T-cell (primary cell): Measurements from ENCODE around the gene FAM13A. TPM values are rescaled to one million over a fixed set of nuclear protein-coding genes. Genes with fewer than 3 reads are reported as not detected.

Source experiments
- ATAC-seq, 4 experiments: fragments of 200-7000 bp in 3 of 4; fragments of 150-1000 bp in 1 of 4; cut with Tn5 transposase; replicated peaks in 1 of 4; 1 replicate in 3 of 4; 2 replicates in 1 of 4; pipeline ENCODE4 v1.10.0; 2021; ENCODE audit warnings: moderate library complexity in 3 of 4, mild to moderate bottlenecking in 2 of 4, moderate number of reproducible peaks in 1 of 4
- CTCF ChIA-PET, 2 donors: fragments of 300-600 bp; sonication (Branson Sonifier 250); formaldehyde crosslinking; loops; one replicate each; lab custom pipeline; 2022; ENCODE audit warnings: antibody characterized with exemption in 2 of 2; lab: Charles Lee
- POLR2A ChIA-PET, 2 donors: fragments of 300-600 bp; sonication (Branson Sonifier 250); formaldehyde crosslinking; loops; one replicate each; lab custom pipeline; 2022; ENCODE audit warnings: antibody characterized with exemption in 2 of 2; lab: Charles Lee
- DNase-seq, 35 experiments: peaks; one replicate each; pipeline versions ENCODE4 v3.0.0 to v3.0.0-alpha.2; 2013 to 2023
- H3K27ac ChIP-seq: one replicate; pipeline ENCODE4 v1.5.1; 2013; ENCODE audit warnings: low read length
- H3K27me3 ChIP-seq, 2 experiments: replicated peaks in 1 of 2; 1 replicate in 1 of 2; 2 replicates in 1 of 2; pipeline versions ENCODE4 v1.6.1 to v1.7.0; 2013; ENCODE audit warnings: low read length in 1 of 2, mixed read lengths in 1 of 2; ENCODE audit not compliant: control insufficient read depth in 2 of 2, insufficient read depth in 2 of 2; ENCODE audit errors: extremely low read depth in 1 of 2
- H3K36me3 ChIP-seq, 2 donors: 1 replicate in 1 of 2; 2 replicates in 1 of 2; pipeline versions ENCODE4 v1.6.1 to v1.7.0; 2013; ENCODE audit warnings: low read length in 1 of 2; ENCODE audit not compliant: control insufficient read depth in 2 of 2, insufficient read depth in 1 of 2; ENCODE audit errors: extremely low read depth in 1 of 2
- H3K4me1 ChIP-seq, 2 experiments: 1 replicate in 1 of 2; 2 replicates in 1 of 2; pipeline versions ENCODE4 v1.6.1 to v1.7.0; 2013; ENCODE audit warnings: low read length in 2 of 2, mixed read lengths in 1 of 2; ENCODE audit not compliant: insufficient read depth in 2 of 2, control insufficient read depth in 1 of 2; ENCODE audit errors: extremely low read depth in 1 of 2
- H3K4me3 ChIP-seq, 2 donors: 1 replicate in 1 of 2; 2 replicates in 1 of 2; pipeline versions ENCODE4 v1.5.1 to v1.7.0; 2013; ENCODE audit warnings: mild to moderate bottlenecking in 2 of 2, low read length in 1 of 2, moderate library complexity in 1 of 2; ENCODE audit not compliant: control insufficient read depth in 1 of 2; ENCODE audit errors: extremely low read depth in 1 of 2
- H3K9me3 ChIP-seq: 2 replicates; pipeline ENCODE4 v1.7.0; 2013
- H3K27ac Mint-ChIP-seq, 2 donors: one replicate each; pipeline ENCODE4 v1.8.0; 2020 to 2021; ENCODE audit warnings: mild to moderate bottlenecking in 2 of 2, mixed read lengths in 2 of 2
- H3K27me3 Mint-ChIP-seq, 2 donors: one replicate each; pipeline ENCODE4 v1.8.0; 2021 to 2022; ENCODE audit warnings: mixed read lengths in 2 of 2
- H3K36me3 Mint-ChIP-seq: one replicate; pipeline ENCODE4 v1.8.0; 2021; ENCODE audit warnings: mixed read lengths
- H3K4me1 Mint-ChIP-seq, 3 donors: one replicate each; pipeline ENCODE4 v1.8.0; 2020 to 2022; ENCODE audit warnings: mixed read lengths in 3 of 3, mild to moderate bottlenecking in 1 of 3
- H3K4me3 Mint-ChIP-seq, 3 donors: one replicate each; pipeline ENCODE4 v1.8.0; 2020 to 2022; ENCODE audit warnings: mild to moderate bottlenecking in 3 of 3, mixed read lengths in 3 of 3, moderate library complexity in 3 of 3
- H3K9me3 Mint-ChIP-seq, 3 donors: one replicate each; pipeline ENCODE4 v1.8.0; 2020 to 2022; ENCODE audit warnings: mixed read lengths in 3 of 3
- WGBS: methylation state at CpG from one replicate; pipeline ENCODE4 v1.1.5; 2013; ENCODE audit warnings: missing lambda C conversion rate; ENCODE audit not compliant: insufficient coverage; 5-methylcytosine and 5-hydroxymethylcytosine counted together
- total RNA-seq, 35 experiments: library from RNA in 6 of 35; stranded (reverse) in 6 of 35; fragments of 120-200 nt in 1 of 35; gene quantifications; one replicate each; pipeline versions ENCODE4 v1.2.1 to v1.2.4 and lab custom pipeline; 2013 to 2026

Gene FAM13A
- total RNA-seq, 5 donors from 2014 or later (not counting 1 experiment from before 2014, with no cell fraction given) = 11.3 to 92.9 (median 22.7) TPM

DNA sequence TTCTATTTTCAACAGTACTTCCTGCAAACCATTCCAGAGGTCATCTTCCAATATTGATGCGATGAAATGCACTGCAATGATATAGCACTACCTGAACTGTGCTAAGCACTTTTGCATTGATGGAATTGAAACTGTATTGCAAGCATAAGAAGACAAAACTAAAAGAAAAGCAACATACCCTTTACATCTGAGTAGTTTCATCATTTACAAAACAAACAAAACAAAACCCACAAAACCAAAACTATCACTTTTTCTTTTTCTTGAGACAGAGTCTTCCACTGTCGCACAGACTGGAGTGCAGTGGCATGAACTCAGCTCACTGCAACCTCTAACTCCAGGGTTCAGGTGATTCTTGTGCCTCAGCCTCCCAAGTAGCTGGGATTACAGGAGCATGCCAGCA lies 239.2 kb downstream of the FAM13A start:
- no peaks in the 10 kb centered on the region for H3K9me3 Mint-ChIP-seq
- 17% methylated on average over 1 of the region's 2 CpGs for WGBS
- no peak overlapping the region for H3K27ac Mint-ChIP-seq
- H3K9me3 ChIP-seq = no peaks in the 10 kb centered on the region
- no peaks in the 10 kb centered on the region for H3K27me3 Mint-ChIP-seq
- no peak overlapping the region for H3K27ac ChIP-seq
- H3K4me1 Mint-ChIP-seq = peaks cover 33 to 59% (median 43%) of the 10 kb centered on the region in 3 donors
- H3K27me3 ChIP-seq = no peaks in the 10 kb centered on the region
- H3K36me3 Mint-ChIP-seq = no peaks in the 10 kb centered on the region
- CTCF ChIA-PET = interaction anchor here (1.3 to 7.8 kb wide), 6 partner anchors 12 to 214 kb away, joined by 3 to 131 read pairs (median 20); no protein-coding TSS in a partner anchor
- H3K4me3 ChIP-seq = no peak overlapping the region
- peaks cover 0 to 40% of the 10 kb centered on the region in 2 experiments for H3K4me1 ChIP-seq
- POLR2A ChIA-PET = interaction anchor here in 1 of 2 donors (0.7 to 1.5 kb wide), 3 partner anchors 205 to 1307 kb away, joined by 3 to 6 read pairs (median 3); no protein-coding TSS in a partner anchor
- DNase-seq (no peak), ATAC-seq (no peak)
- no peaks in the 10 kb centered on the region for H3K36me3 ChIP-seq
- peak overlapping the region in 1 of 3 donors; percentile 19 for H3K4me3 Mint-ChIP-seq

DNA sequence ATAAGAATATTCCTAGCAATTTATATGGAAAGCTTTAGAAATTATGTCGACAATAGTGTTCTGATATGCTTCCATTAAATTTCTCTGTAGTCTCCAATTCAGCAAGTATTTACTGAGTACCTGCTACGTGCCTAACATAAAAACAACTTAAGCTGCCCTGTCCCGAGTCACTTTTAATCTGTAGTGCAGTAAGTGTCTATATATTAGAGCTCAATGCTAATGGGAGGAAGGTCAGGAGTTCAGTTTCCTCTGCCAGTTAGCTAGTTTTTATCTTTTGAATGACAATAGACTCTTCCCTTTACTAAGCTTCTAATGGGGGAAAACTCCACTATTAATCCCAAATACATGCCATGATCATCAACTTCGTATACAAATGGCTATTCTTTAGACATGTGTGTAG lies 240.6 kb downstream of the FAM13A start:
- Mint-ChIP-seq H3K27me3 (no peaks in the 10 kb centered on the region), H3K9me3 (no peaks in the 10 kb centered on the region), H3K36me3 (peaks cover 5% of the 10 kb centered on the region), H3K27ac (no peak overlapping the region), H3K4me3 (no peak overlapping the region), H3K4me1 (peaks cover 26 to 51% (median 35%) of the 10 kb centered on the region in 3 donors)
- Histone ChIP-seq H3K27ac (no peak overlapping the region), H3K4me1 (peaks cover 0 to 30% of the 10 kb centered on the region in 2 experiments), H3K9me3 (no peaks in the 10 kb centered on the region), H3K27me3 (no peaks in the 10 kb centered on the region), H3K36me3 (no peaks in the 10 kb centered on the region), H3K4me3 (no peak overlapping the region)
- no peak for ATAC-seq
- POLR2A ChIA-PET = no interaction called here
- CTCF ChIA-PET = interaction anchor here (0.5 to 7.8 kb wide), 5 partner anchors 23 to 528 kb away, joined by 3 to 131 read pairs (median 3); no protein-coding TSS in a partner anchor
- WGBS = no CpG with 5 or more reads among the region's 4 CpGs
- no peak for DNase-seq

DNA sequence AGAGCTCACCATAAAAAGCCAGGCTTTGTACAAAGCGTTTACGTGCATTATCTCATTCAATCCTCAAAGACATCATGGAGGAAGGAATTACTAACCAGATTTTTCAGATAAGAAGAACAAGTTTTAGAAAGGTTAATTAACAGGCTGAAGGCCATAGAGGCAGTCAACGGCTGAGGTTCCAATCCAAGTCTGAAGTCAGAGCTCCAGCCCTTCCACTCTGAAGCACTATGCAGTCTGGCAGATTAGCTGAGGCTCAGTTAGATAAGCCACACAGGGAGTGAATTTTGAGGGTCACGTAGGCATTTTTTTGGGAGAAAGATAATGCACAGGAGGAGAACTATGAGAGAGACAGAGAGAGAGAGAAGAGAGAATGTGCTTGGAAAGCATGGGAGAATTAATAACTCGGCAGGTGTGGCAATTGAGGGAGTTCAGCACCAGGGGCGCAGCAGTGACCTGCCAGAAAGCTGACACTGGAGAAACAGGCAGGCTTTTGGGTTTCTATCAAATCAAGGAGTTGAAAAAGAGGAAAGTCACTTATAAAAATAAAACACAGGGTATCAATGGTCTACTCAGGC lies 242.9 kb downstream of the FAM13A start:
- ATAC-seq (no peak), DNase-seq (no peak)
- ChIA-PET CTCF (interaction anchor here in 1 of 2 donors (1.2 kb wide), 1 partner anchor 209 kb away, joined by 4 read pairs; no protein-coding TSS in a partner anchor), POLR2A (interaction anchor here in 1 of 2 donors (0.6 to 0.8 kb wide), 2 partner anchors 47 to 202 kb away, joined by 4 read pairs; no protein-coding TSS in a partner anchor)
- WGBS = 100% methylated on average over 2 of the region's 6 CpGs
- H3K4me1 ChIP-seq = peaks cover 0 to 10% of the 10 kb centered on the region in 2 experiments
- Mint-ChIP-seq H3K4me1 (peaks cover 9 to 38% (median 22%) of the 10 kb centered on the region in 3 donors), H3K27ac (no peak overlapping the region), H3K9me3 (no peaks in the 10 kb centered on the region), H3K27me3 (no peaks in the 10 kb centered on the region), H3K36me3 (peaks cover 5% of the 10 kb centered on the region), H3K4me3 (peak overlapping the region in 1 of 3 donors; percentile 14)
- no peaks in the 10 kb centered on the region for H3K36me3 ChIP-seq
- H3K27me3 ChIP-seq = no peaks in the 10 kb centered on the region
- no peaks in the 10 kb centered on the region for H3K9me3 ChIP-seq
- H3K4me3 ChIP-seq = no peak overlapping the region
- no peak overlapping the region for H3K27ac ChIP-seq

DNA sequence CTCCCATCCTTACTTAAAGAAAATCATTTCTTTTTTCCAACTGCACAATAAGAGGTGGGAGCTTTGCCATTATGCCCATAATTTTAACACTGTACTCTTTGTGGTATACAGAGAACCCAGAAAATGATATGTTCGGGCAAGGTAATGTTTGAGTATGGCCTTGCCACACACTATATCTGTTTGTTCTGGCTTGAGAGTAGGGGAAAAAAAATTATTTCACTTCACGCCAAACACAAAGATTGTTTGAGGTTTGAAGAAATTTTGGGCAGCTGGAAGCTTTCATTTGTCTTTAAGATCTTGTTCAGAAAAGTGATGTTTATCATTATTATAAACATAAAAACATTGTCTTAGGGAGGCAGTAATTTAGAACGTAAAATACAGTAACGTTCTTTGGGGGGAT lies 244.0 kb downstream of the FAM13A start:
- CTCF ChIA-PET = interaction anchor here in 1 of 2 donors (1.2 kb wide), 1 partner anchor 211 kb away, joined by 4 read pairs; no protein-coding TSS in a partner anchor

DNA sequence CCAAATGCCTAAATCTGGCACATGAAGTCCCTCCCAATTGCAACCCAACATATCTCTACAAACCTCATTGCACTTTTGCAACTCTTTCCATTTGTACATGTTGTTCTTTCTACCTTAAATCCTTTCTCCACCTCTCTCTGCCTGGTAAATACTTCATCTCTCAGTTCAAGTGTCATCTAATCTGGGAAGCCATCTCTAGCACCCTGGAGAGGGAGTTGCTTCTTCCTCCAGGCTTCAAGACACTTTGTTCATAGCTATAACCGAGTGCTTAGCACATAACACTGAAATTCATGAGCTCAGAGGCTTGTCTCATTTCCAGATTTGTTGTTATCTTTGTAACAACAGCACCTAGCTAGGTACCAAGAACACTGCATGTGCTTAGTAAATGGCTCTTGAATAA lies 244.6 kb downstream of the FAM13A start:
- Histone ChIP-seq H3K4me3 (no peak overlapping the region), H3K9me3 (no peaks in the 10 kb centered on the region), H3K27me3 (no peaks in the 10 kb centered on the region), H3K4me1 (no peaks in the 10 kb centered on the region), H3K36me3 (no peaks in the 10 kb centered on the region), H3K27ac (no peak overlapping the region)
- Mint-ChIP-seq H3K4me3 (no peak overlapping the region), H3K27me3 (no peaks in the 10 kb centered on the region), H3K9me3 (no peaks in the 10 kb centered on the region), H3K4me1 (peaks cover 0 to 31% (median 9%) of the 10 kb centered on the region in 3 donors), H3K27ac (no peak overlapping the region), H3K36me3 (peaks cover 6% of the 10 kb centered on the region)
- DNase-seq (no peak), ATAC-seq (no peak)
- POLR2A ChIA-PET = interaction anchor here in 1 of 2 donors (0.5 kb wide), 1 partner anchor 217 kb away, joined by 3 read pairs; no protein-coding TSS in a partner anchor
- WGBS = no CpG with 5 or more reads among the region's 1 CpG
- CTCF ChIA-PET = interaction anchor here in 1 of 2 donors (1.2 kb wide), 1 partner anchor 211 kb away, joined by 4 read pairs; no protein-coding TSS in a partner anchor

More for the DNA sequence above, 244.0 kb downstream of the FAM13A start:
- WGBS = no CpG with 5 or more reads among the region's 4 CpGs
- no peak for DNase-seq
- no peak overlapping the region for H3K4me3 Mint-ChIP-seq
- H3K27ac Mint-ChIP-seq = no peak overlapping the region
- no peaks in the 10 kb centered on the region for H3K27me3 Mint-ChIP-seq
- Histone ChIP-seq H3K27ac (no peak overlapping the region), H3K9me3 (no peaks in the 10 kb centered on the region), H3K4me3 (no peak overlapping the region), H3K4me1 (no peaks in the 10 kb centered on the region), H3K27me3 (no peaks in the 10 kb centered on the region), H3K36me3 (no peaks in the 10 kb centered on the region)
- POLR2A ChIA-PET = no interaction called here
- H3K9me3 Mint-ChIP-seq = no peaks in the 10 kb centered on the region
- no peak for ATAC-seq
- peaks cover 5% of the 10 kb centered on the region for H3K36me3 Mint-ChIP-seq
- H3K4me1 Mint-ChIP-seq = peaks cover 0 to 29% (median 12%) of the 10 kb centered on the region in 3 donors

DNA sequence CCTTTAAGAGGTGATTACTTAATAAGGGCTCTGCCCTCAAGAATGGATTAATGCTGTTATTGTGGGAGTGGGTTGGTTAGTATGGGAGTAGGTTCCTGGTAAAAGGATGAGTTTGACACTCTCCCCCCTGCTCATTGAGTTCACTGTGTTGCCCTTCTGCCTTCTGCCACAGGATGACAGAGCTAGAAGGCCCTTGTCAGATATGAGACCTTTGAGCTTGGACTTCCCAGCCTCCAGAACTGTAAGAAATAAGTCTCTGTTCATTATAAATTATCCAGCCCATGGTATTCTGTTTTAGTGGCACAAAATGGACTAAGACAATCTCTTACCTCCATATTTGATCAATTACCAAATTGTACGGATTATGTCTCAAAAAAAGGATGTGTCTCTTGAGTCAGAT lies 245.1 kb downstream of the FAM13A start:
- ATAC-seq = no peak
- Mint-ChIP-seq H3K27ac (no peak overlapping the region), H3K9me3 (no peaks in the 10 kb centered on the region), H3K27me3 (no peaks in the 10 kb centered on the region), H3K36me3 (peaks cover 10% of the 10 kb centered on the region), H3K4me3 (no peak overlapping the region), H3K4me1 (peaks cover 0 to 34% (median 12%) of the 10 kb centered on the region in 3 donors)
- Histone ChIP-seq H3K9me3 (no peaks in the 10 kb centered on the region), H3K36me3 (no peaks in the 10 kb centered on the region), H3K4me3 (no peak overlapping the region), H3K27me3 (no peaks in the 10 kb centered on the region), H3K4me1 (no peaks in the 10 kb centered on the region), H3K27ac (no peak overlapping the region)
- no peak for DNase-seq
- ChIA-PET POLR2A (interaction anchor here in 1 of 2 donors (0.5 kb wide), 1 partner anchor 217 kb away, joined by 3 read pairs; no protein-coding TSS in a partner anchor), CTCF (interaction anchor here in 1 of 2 donors (0.6 to 1.2 kb wide), 2 partner anchors 212 to 1377 kb away, joined by 4 read pairs; no protein-coding TSS in a partner anchor)
- 100% methylated on average over 1 of the region's 1 CpG for WGBS
